Right hindlimb (tissue), 1 donor: ENCODE results near the gene ANKDD1A.

ENCODE experiments used
- DNase-seq: peaks from one replicate; pipeline ENCODE4 v3.0.0-alpha.2; 2018

Gene ANKDD1A

GRCh38 chr15:64896371-64897069, 15.2 kb upstream of the ANKDD1A start:
- DNase-seq, result no peak

DNA sequence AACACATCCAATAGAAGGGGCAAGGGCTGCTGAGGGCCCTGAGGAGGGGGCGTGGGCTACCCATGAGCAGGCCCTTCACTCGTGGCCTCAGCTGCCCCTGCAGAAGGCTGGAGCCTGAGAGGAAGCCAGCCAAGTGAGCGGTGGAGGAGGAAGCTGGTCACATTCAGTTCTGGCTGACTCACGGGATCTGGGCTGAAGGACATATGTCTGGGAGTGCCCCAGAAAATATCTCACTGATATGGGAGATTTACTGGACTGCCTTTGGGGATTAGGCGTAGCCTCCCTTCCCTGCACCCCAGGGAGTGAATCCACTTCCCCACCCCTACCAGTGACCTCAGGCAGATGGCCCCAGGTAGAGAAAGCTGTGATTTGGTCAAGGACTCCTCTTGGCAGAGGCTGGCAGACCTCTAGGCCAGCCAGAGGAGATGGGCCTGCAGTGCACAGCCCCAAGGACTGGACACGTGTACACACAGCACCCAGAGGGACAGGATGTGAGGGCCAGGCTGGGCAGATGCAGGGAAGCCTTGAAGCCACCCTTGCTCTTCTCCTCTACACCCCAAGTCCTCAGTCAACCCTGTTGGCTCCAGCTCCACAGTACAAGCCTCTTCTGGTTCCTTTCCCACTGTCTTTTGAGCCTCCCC, 14.2 kb upstream of the ANKDD1A start:
- DNase-seq, result no peak

DNA sequence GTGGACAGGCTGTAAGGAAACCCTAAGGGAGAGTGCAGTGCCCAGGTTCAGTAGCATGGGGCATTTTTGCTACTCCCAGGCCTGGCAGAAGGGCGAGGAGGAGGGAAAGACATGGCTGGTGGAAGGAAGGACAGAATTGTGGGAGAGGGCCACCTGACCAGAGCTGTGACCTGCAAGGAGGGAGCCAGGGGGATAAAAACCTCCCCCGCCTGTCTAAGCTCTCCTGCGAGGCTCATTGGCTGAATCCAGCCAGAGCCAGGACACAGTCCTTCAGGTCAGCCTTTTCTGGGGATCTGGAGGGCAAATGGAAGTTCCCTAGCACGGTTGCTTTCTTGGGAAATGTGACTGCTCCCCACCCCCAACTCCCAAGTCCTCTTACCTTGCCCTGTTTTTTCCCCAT, 13.3 kb upstream of the ANKDD1A start:
- no peak for DNase-seq

DNA sequence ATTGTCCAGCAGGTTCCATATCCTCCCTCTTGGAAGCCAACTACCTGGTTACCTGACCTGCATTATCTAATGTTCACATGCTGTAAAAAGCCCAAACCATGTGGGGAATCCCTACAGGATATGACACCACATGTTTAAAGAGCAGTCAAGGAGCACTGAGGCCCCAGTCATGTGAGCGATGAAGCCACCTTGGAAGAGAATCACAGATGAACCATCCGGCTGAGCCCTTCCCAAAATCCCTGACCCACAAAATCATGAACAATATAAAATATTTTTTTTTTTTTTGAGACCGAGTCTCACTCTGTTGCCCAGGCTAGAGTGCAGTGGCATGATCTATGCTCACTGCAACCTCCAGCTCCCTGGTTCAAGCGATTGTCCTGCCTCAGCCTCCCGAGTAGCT, 10.6 kb upstream of the ANKDD1A start:
- no peak for DNase-seq

GRCh38 chr15:64901914-64902313, 9.8 kb upstream of the ANKDD1A start:
- DNase-seq, result no peak

DNA sequence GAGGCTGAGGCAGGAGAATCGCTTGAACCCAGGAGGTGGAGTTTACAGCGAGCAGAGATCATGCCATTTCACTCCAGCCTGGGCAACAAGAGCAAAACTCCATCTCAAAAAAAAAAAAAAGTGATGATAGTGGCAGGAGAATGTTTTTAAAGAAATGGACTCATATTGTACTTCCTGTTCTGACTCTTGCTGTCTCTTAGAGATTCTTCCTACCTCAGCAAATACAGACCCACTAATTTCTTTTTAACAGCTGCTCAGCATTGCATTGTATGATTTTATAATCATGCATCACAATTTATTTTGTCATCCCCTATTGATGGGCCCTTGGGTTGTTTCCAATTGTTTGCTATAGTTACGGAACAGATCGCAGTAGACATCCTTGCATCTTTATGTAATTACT, 8.8 kb upstream of the ANKDD1A start:
- no peak for DNase-seq

- DNase-seq, result no peak
Observed at GRCh38 chr15:64903326-64903950, 8.3 kb upstream of the ANKDD1A start.

GRCh38 chr15:64904189-64904588, 7.5 kb upstream of the ANKDD1A start:
- DNase-seq, result no peak

DNA sequence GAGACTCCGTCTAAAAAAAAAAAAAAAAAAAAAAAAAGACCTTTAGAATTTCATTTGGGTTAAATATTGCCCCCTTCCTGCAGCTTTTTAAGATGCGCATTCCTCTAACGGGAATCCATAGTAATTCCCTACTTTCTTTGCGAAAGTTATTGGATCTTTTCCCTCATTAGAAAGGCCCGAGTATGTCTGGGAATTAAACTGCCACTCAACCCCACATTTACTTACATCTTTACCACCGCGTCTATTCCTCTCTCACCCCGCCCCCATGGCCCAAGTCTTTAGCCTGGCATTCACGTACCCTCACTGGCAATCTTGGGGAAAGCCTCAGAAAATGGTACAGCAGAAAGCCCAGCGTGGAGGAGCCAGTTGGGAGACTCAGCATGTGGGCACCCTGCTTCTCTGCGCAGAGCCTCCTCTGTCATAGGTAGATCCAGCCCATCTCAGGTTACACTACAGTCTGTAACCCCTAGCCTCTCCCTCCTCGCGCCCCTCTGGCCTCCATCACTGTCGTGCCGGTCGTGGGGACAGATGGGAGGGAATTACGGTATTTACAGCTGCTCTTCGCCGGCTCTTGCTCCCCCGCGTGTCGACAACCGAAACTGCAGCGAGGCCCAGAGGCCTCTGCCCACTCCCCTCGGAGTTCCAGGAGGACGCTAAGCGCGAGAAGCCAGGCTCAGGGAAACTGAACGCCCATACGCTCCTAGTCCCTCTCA, 6.4 kb upstream of the ANKDD1A start:
- DNase-seq, result peak; percentile 85

GRCh38 chr15:64905941-64906340, 5.8 kb upstream of the ANKDD1A start:
- DNase-seq, result no peak

DNA sequence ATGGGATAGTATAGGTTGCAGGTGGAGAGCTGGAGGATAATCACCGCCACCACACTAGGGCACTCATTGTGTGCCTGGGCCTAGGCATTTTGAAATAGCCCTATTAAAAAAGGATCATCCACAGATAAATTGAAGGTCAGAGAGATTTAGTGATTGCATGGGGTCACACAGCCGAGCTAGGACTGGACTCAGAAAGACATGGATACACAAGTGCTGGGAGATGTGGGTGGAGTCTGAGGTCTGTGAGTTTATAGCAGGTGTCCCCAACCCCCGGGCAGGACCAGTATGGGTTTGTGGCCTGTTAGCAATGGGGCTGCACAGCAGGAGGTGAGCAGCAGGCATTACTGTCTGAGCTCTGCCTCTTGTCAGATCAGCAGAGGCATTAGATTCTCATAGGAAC, 5.3 kb upstream of the ANKDD1A start:
- no peak for DNase-seq

DNA sequence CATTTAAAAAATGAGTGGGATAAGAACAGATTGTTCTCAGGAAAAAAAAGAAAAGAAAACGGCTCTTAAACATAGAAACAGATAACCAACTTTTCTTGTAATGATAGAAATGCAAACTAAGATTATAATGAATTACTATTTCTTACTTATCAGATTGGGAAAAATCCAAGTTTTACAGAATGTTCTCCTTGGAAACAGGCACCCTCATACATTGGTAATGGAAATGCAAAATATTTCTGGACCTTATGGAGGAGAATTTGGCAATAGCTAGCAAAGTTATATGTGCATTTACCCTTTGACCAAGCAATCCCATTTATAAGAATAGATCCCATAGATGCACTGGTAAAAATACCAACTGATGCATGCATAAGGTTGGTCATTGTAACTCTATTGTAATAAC, 3.7 kb upstream of the ANKDD1A start:
- DNase-seq, result no peak

- no peak for DNase-seq
Observed at GRCh38 chr15:64909546-64909945, 2.2 kb upstream of the ANKDD1A start.

DNA sequence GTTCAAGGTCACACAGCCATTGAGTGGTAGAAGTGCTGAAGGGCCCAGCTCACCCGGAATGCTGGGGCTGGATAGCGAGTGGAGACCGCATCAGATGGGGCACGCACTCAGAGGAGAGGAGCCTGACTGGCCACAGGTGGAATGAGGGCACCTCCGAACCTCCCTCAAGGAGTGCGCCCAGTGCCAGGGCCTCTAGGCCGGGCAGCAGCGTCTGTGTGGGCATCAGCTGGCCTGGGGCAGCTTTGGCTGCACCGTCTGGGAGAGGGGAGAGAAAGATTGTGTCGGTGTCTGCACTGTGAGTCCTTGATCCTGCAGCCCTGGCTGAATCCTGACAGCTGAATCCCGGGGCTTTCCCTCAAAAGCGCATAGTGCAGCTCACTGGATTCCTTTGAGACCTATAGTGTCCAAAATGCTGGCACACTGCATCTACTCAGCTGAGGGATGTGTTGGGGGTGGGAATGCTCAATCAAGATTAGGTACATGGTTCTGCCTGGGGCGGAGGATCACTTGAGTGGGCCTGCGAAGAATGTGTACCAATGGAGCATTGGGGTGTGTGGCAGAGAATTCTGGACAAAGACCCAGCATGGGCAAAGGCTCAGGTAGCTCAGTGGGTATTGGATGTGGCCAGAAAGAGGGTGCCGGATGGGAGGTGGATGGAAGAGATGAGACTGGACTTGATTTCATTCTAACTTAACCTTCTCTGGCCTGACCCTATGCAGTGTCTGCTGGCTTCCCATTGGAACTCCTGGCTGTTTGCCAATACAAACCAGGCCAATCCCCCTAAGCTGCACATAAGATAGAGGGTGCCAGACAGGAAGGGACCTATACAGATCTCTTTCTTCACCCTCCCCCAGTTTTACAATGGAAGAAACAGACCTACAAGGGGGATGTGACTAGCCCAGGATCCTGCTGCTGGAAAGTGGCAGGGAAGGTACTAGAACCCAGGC, 950 bp downstream of the ANKDD1A start:
- no peak for DNase-seq

DNA sequence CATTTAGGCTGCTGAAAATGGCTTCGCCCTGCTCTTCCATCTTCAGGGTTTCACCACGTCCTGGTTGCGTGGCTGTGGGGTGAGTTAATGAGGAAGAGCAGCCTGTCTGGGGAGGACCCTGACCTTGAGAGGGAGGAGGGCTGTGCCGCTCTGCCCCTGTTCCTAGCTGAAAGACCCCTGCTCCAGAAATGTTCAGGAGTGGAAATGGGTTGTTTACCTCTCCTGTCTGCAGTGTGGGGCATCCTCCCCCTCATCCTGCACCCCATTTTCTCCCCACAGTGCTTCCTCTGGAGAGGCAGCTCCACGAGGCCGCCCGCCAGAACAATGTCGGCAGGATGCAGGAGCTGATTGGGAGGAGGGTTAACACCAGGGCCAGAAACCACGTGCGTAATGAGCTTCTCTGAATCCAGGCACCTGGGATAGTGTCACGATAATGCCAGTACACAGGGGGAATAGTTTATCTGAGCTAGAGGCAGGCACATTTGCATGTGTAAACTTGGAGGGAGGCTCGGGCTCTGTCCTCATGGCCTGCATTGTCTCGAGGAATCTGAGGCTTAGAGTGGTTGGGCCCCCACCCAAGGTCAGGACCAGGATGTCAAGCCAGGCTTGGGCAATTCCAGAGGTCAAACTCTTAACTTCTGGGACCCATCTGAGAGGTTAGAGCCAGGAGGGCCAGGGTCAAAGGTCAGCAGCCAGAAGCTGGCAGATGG, 4.0 kb downstream of the ANKDD1A start:
- no peak for DNase-seq

GRCh38 chr15:64916365-64916764, 4.7 kb downstream of the ANKDD1A start:
- DNase-seq, result no peak

GRCh38 chr15:64917211-64917610, 5.5 kb downstream of the ANKDD1A start:
- DNase-seq, result no peak

- no peak for DNase-seq
Observed at GRCh38 chr15:64919721-64920120, 8.0 kb downstream of the ANKDD1A start.

GRCh38 chr15:64921711-64922110, 10.0 kb downstream of the ANKDD1A start:
- DNase-seq, result no peak

- no peak for DNase-seq
Observed at GRCh38 chr15:64923546-64923945, 11.8 kb downstream of the ANKDD1A start.
